ENCODE results near the gene GRB10.

The GRB10 gene

GRCh38 chr7:50621973-50622490 lies 160.7 kb downstream of the GRB10 start:
- 86 to 87% methylated on average over 9 of the region's 11 CpGs for WGBS, 2 experiments (ENCODE audit: insufficient coverage in 2 of 2)
- H3K36me3 ChIP-seq (ENCODE audit: control insufficient read depth, insufficient read depth, low read length): peaks cover 54% of the 10 kb centered on the region
- H3K27ac ChIP-seq (ENCODE audit: low read depth, low read length, severe bottlenecking): no peak overlapping the region

GRCh38 chr7:50621206-50621605 lies 161.5 kb downstream of the GRB10 start:
- 73 to 86% methylated on average over 4 to 5 of the region's 8 CpGs for WGBS, 2 experiments (ENCODE audit: insufficient coverage in 2 of 2)
- no peak overlapping the region for H3K27ac ChIP-seq (ENCODE audit: low read depth, low read length, severe bottlenecking)
- no peaks in the 10 kb centered on the region for H3K9me3 ChIP-seq (ENCODE audit: control insufficient read depth, low read length)
- no peaks in the 10 kb centered on the region for H3K4me1 ChIP-seq (ENCODE audit: control insufficient read depth, insufficient read depth, low read length, poor library complexity, severe bottlenecking)
- H3K36me3 ChIP-seq (ENCODE audit: control insufficient read depth, insufficient read depth, low read length): peaks cover 53% of the 10 kb centered on the region
- H3K4me3 ChIP-seq (ENCODE audit: extremely low read depth, insufficient read depth, low read length, poor library complexity, severe bottlenecking): no peak overlapping the region

More at GRCh38 chr7:50621973-50622490, 160.7 kb downstream of the GRB10 start:
- Histone ChIP-seq H3K4me3 (ENCODE audit: extremely low read depth, insufficient read depth, low read length, poor library complexity, severe bottlenecking) (no peak overlapping the region), H3K9me3 (ENCODE audit: control insufficient read depth, low read length) (no peaks in the 10 kb centered on the region), H3K4me1 (ENCODE audit: control insufficient read depth, insufficient read depth, low read length, poor library complexity, severe bottlenecking) (no peaks in the 10 kb centered on the region)

- H3K9me3 ChIP-seq (ENCODE audit: control insufficient read depth, low read length): no peaks in the 10 kb centered on the region
- peaks cover 56% of the 10 kb centered on the region for H3K36me3 ChIP-seq (ENCODE audit: control insufficient read depth, insufficient read depth, low read length)
- H3K4me1 ChIP-seq (ENCODE audit: control insufficient read depth, insufficient read depth, low read length, poor library complexity, severe bottlenecking): no peaks in the 10 kb centered on the region
- WGBS, 2 experiments (ENCODE audit: insufficient coverage in 2 of 2): 95 to 98% methylated on average over 9 to 11 of the region's 11 CpGs
- H3K27ac ChIP-seq (ENCODE audit: low read depth, low read length, severe bottlenecking): no peak overlapping the region
- H3K4me3 ChIP-seq (ENCODE audit: extremely low read depth, insufficient read depth, low read length, poor library complexity, severe bottlenecking): no peak overlapping the region
Observed at GRCh38 chr7:50620433-50620832, 162.3 kb downstream of the GRB10 start.

GRCh38 chr7:50619684-50620083 lies 163.0 kb downstream of the GRB10 start:
- no peaks in the 10 kb centered on the region for H3K9me3 ChIP-seq (ENCODE audit: control insufficient read depth, low read length)
- 99 to 100% methylated on average over 8 to 13 of the region's 14 CpGs for WGBS, 2 experiments (ENCODE audit: insufficient coverage in 2 of 2)
- H3K4me1 ChIP-seq (ENCODE audit: control insufficient read depth, insufficient read depth, low read length, poor library complexity, severe bottlenecking): no peaks in the 10 kb centered on the region
- no peak overlapping the region for H3K27ac ChIP-seq (ENCODE audit: low read depth, low read length, severe bottlenecking)
- H3K4me3 ChIP-seq (ENCODE audit: extremely low read depth, insufficient read depth, low read length, poor library complexity, severe bottlenecking): no peak overlapping the region
- H3K36me3 ChIP-seq (ENCODE audit: control insufficient read depth, insufficient read depth, low read length): peaks cover 59% of the 10 kb centered on the region

GRCh38 chr7:50618281-50618680 lies 164.4 kb downstream of the GRB10 start:
- WGBS, 2 experiments (ENCODE audit: insufficient coverage in 2 of 2): 98 to 100% methylated on average over 4 to 5 of the region's 5 CpGs
- Histone ChIP-seq H3K27ac (ENCODE audit: low read depth, low read length, severe bottlenecking) (no peak overlapping the region), H3K9me3 (ENCODE audit: control insufficient read depth, low read length) (no peaks in the 10 kb centered on the region), H3K4me3 (ENCODE audit: extremely low read depth, insufficient read depth, low read length, poor library complexity, severe bottlenecking) (no peak overlapping the region), H3K36me3 (ENCODE audit: control insufficient read depth, insufficient read depth, low read length) (peaks cover 66% of the 10 kb centered on the region), H3K4me1 (ENCODE audit: control insufficient read depth, insufficient read depth, low read length, poor library complexity, severe bottlenecking) (no peaks in the 10 kb centered on the region)

GRCh38 chr7:50615519-50616080 lies 167.1 kb downstream of the GRB10 start:
- 93 to 96% methylated on average over 2 to 5 of the region's 5 CpGs for WGBS, 2 experiments (ENCODE audit: insufficient coverage in 2 of 2)
- Histone ChIP-seq H3K36me3 (ENCODE audit: control insufficient read depth, insufficient read depth, low read length) (peaks cover 86% of the 10 kb centered on the region), H3K4me1 (ENCODE audit: control insufficient read depth, insufficient read depth, low read length, poor library complexity, severe bottlenecking) (no peaks in the 10 kb centered on the region), H3K4me3 (ENCODE audit: extremely low read depth, insufficient read depth, low read length, poor library complexity, severe bottlenecking) (no peak overlapping the region), H3K27ac (ENCODE audit: low read depth, low read length, severe bottlenecking) (no peak overlapping the region), H3K9me3 (ENCODE audit: control insufficient read depth, low read length) (no peaks in the 10 kb centered on the region)

GRCh38 chr7:50614721-50615518 lies 167.8 kb downstream of the GRB10 start:
- 95 to 96% methylated on average over 15 to 17 of the region's 20 CpGs for WGBS, 2 experiments (ENCODE audit: insufficient coverage in 2 of 2)
- Histone ChIP-seq H3K36me3 (ENCODE audit: control insufficient read depth, insufficient read depth, low read length) (peaks cover 87% of the 10 kb centered on the region), H3K27ac (ENCODE audit: low read depth, low read length, severe bottlenecking) (no peak overlapping the region)

GRCh38 chr7:50613473-50613872 lies 169.2 kb downstream of the GRB10 start:
- Histone ChIP-seq H3K9me3 (ENCODE audit: control insufficient read depth, low read length) (no peaks in the 10 kb centered on the region), H3K27ac (ENCODE audit: low read depth, low read length, severe bottlenecking) (no peak overlapping the region), H3K4me1 (ENCODE audit: control insufficient read depth, insufficient read depth, low read length, poor library complexity, severe bottlenecking) (no peaks in the 10 kb centered on the region), H3K36me3 (ENCODE audit: control insufficient read depth, insufficient read depth, low read length) (peaks cover 90% of the 10 kb centered on the region), H3K4me3 (ENCODE audit: extremely low read depth, insufficient read depth, low read length, poor library complexity, severe bottlenecking) (no peak overlapping the region)
- WGBS, 2 experiments (ENCODE audit: insufficient coverage in 2 of 2): 97 to 100% methylated on average over 3 to 7 of the region's 8 CpGs

More at GRCh38 chr7:50614721-50615518, 167.8 kb downstream of the GRB10 start:
- H3K9me3 ChIP-seq (ENCODE audit: control insufficient read depth, low read length): no peaks in the 10 kb centered on the region
- no peaks in the 10 kb centered on the region for H3K4me1 ChIP-seq (ENCODE audit: control insufficient read depth, insufficient read depth, low read length, poor library complexity, severe bottlenecking)
- no peak overlapping the region for H3K4me3 ChIP-seq (ENCODE audit: extremely low read depth, insufficient read depth, low read length, poor library complexity, severe bottlenecking)

GRCh38 chr7:50612704-50613103 lies 170.0 kb downstream of the GRB10 start:
- H3K4me1 ChIP-seq (ENCODE audit: control insufficient read depth, insufficient read depth, low read length, poor library complexity, severe bottlenecking): no peaks in the 10 kb centered on the region
- 99 to 100% methylated on average over 4 of the region's 5 CpGs for WGBS, 2 experiments (ENCODE audit: insufficient coverage in 2 of 2)
- no peaks in the 10 kb centered on the region for H3K9me3 ChIP-seq (ENCODE audit: control insufficient read depth, low read length)
- H3K4me3 ChIP-seq (ENCODE audit: extremely low read depth, insufficient read depth, low read length, poor library complexity, severe bottlenecking): no peak overlapping the region
- no peak overlapping the region for H3K27ac ChIP-seq (ENCODE audit: low read depth, low read length, severe bottlenecking)
- peaks cover 91% of the 10 kb centered on the region for H3K36me3 ChIP-seq (ENCODE audit: control insufficient read depth, insufficient read depth, low read length)

- no peak overlapping the region for H3K27ac ChIP-seq (ENCODE audit: low read depth, low read length, severe bottlenecking)
- H3K9me3 ChIP-seq (ENCODE audit: control insufficient read depth, low read length): no peaks in the 10 kb centered on the region
- no peak overlapping the region for H3K4me3 ChIP-seq (ENCODE audit: extremely low read depth, insufficient read depth, low read length, poor library complexity, severe bottlenecking)
- H3K36me3 ChIP-seq (ENCODE audit: control insufficient read depth, insufficient read depth, low read length): peaks cover 91% of the 10 kb centered on the region
- 86 to 100% methylated on average over 3 of the region's 6 CpGs for whole genome bisulfite sequencing, 2 experiments (ENCODE audit: insufficient coverage in 2 of 2)
- no peaks in the 10 kb centered on the region for H3K4me1 ChIP-seq (ENCODE audit: control insufficient read depth, insufficient read depth, low read length, poor library complexity, severe bottlenecking)
Observed at GRCh38 chr7:50610521-50611277, 172.0 kb downstream of the GRB10 start.

Measured in mesodermal cell (in vitro differentiated cells).